Measurements from ENCODE around the gene LZTS3.

DNA sequence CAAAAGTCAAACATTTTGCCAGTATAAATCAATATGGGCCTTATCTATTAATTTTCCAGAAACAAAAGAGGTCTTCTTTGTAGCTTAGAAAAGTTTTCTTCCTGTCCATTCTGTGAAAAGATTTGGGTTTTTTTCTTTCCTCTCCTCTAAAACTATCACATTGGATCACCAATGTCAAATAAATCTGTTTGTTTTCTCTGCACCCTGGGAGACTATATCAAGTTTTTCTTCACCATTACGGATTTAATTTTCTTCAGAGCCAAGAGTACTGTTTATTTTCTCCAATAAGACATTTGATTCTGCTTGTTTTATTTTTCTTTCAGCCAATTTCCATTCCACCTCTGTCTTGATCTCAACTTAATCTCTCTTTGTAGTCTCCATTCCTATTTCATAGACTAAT lies 1.9 kb upstream of the LZTS3 start:
- no peak for TF ChIP-seq POLR2A (IDR thresholded peaks at IDR 0.05; ENCODE audit: low read length)
- no peak for TF ChIP-seq GATA1 (IDR thresholded peaks at IDR 0.05; ENCODE audit: low read depth, low read length)

Measured in erythroblast (primary cell).